GM12892 (cell line): ENCODE data around the gene SNCG.

Source experiments
- POLR2A ChIP-seq: IDR thresholded peaks from 2 replicates; pipeline ENCODE4 v1.6.1; 2011; ENCODE audit warnings: low read depth, low read length, control low read depth
- POLR2AphosphoS5 ChIP-seq: IDR thresholded peaks from 2 replicates; pipeline ENCODE4 v1.6.1; 2011; ENCODE audit warnings: low read depth, low read length, control low read depth
- TAF1 ChIP-seq: IDR thresholded peaks from 2 replicates; pipeline ENCODE4 v1.6.1; 2011; ENCODE audit warnings: low read depth, mild to moderate bottlenecking, control low read depth, low read length, borderline replicate concordance

- TF ChIP-seq POLR2AphosphoS5 (no peak), POLR2A (no peak), TAF1 (no peak)
Observed at GRCh38 chr10:86988520-86988919, 30.1 kb downstream of the SNCG start.
